Activated T-helper 17 cell treated with anti-CD3 and anti-CD28 coated beads, Interleukin-2, amount 50 U/mL, for 72 hours (primary cell): ENCODE data around the gene SLC51A. TPM values are rescaled to one million over a fixed set of nuclear protein-coding genes. Genes with fewer than 3 reads are reported as not detected.
A peak's percentile ranks its signal among the peaks of the same experiment; 100 is the strongest.

ENCODE experiments used
- ATAC-seq: fragments of 150-1000 bp; cut with Tn5 transposase; replicated peaks from 2 replicates; pipeline ENCODE4 v1.10.0; 2021; ENCODE audit warnings: mild to moderate bottlenecking, moderate library complexity
- H3K27ac Mint-ChIP-seq: one replicate; pipeline ENCODE4 v1.8.0; 2022; ENCODE audit warnings: mixed read lengths
- H3K27me3 Mint-ChIP-seq: one replicate; pipeline ENCODE4 v1.8.0; 2022; ENCODE audit warnings: mixed read lengths
- H3K36me3 Mint-ChIP-seq: one replicate; pipeline ENCODE4 v1.8.0; 2022; ENCODE audit warnings: low read depth, mild to moderate bottlenecking, mixed read lengths
- H3K4me1 Mint-ChIP-seq: one replicate; pipeline ENCODE4 v1.8.0; 2022; ENCODE audit warnings: mixed read lengths
- H3K4me3 Mint-ChIP-seq: one replicate; pipeline ENCODE4 v1.8.0; 2022; ENCODE audit warnings: mild to moderate bottlenecking, mixed read lengths
- H3K9me3 Mint-ChIP-seq: one replicate; pipeline ENCODE4 v1.8.0; 2022; ENCODE audit warnings: mixed read lengths
- total RNA-seq, 2 donors: library from RNA; stranded (reverse); gene quantifications; one replicate each; pipeline ENCODE4 v1.2.3, GENCODE V29; 2022

Gene SLC51A
- total RNA-seq, 2 donors from 2014 or later: not detected

- ATAC-seq: no peak
- peaks cover 11% of the 10 kb centered on the region for H3K4me1 Mint-ChIP-seq
- H3K27ac Mint-ChIP-seq: peak overlapping the region; percentile 78
- no peaks in the 10 kb centered on the region for H3K27me3 Mint-ChIP-seq
- peak overlapping the region; percentile 80 for H3K4me3 Mint-ChIP-seq
- no peaks in the 10 kb centered on the region for H3K9me3 Mint-ChIP-seq
- no peaks in the 10 kb centered on the region for H3K36me3 Mint-ChIP-seq
Observed at GRCh38 chr3:196217307-196218154, 1.2 kb downstream of the SLC51A start.

- Mint-ChIP-seq H3K9me3 (no peaks in the 10 kb centered on the region), H3K4me3 (peak overlapping the region; percentile 80), H3K27ac (no peak overlapping the region), H3K36me3 (no peaks in the 10 kb centered on the region), H3K27me3 (no peaks in the 10 kb centered on the region), H3K4me1 (peaks cover 11% of the 10 kb centered on the region)
- ATAC-seq: no peak
Observed at GRCh38 chr3:196218155-196218712, 1.9 kb downstream of the SLC51A start.

- no peaks in the 10 kb centered on the region for H3K9me3 Mint-ChIP-seq
- H3K4me3 Mint-ChIP-seq: peak overlapping the region; percentile 80
- no peaks in the 10 kb centered on the region for H3K36me3 Mint-ChIP-seq
- peak overlapping the region; percentile 88 for H3K27ac Mint-ChIP-seq
- no peaks in the 10 kb centered on the region for H3K27me3 Mint-ChIP-seq
- ATAC-seq: peak; percentile 97
- H3K4me1 Mint-ChIP-seq: peaks cover 11% of the 10 kb centered on the region
Observed at GRCh38 chr3:196219194-196219969, 3.0 kb downstream of the SLC51A start.

- peaks cover 11% of the 10 kb centered on the region for H3K4me1 Mint-ChIP-seq
- H3K36me3 Mint-ChIP-seq: no peaks in the 10 kb centered on the region
- no peak for ATAC-seq
- peak overlapping the region; percentile 88 for H3K27ac Mint-ChIP-seq
- no peaks in the 10 kb centered on the region for H3K27me3 Mint-ChIP-seq
- peak overlapping the region; percentile 80 for H3K4me3 Mint-ChIP-seq
- no peaks in the 10 kb centered on the region for H3K9me3 Mint-ChIP-seq
Observed at GRCh38 chr3:196219970-196220311, 3.6 kb downstream of the SLC51A start.

- H3K27ac Mint-ChIP-seq: peak overlapping the region; percentile 88
- H3K27me3 Mint-ChIP-seq: no peaks in the 10 kb centered on the region
- H3K36me3 Mint-ChIP-seq: no peaks in the 10 kb centered on the region
- H3K9me3 Mint-ChIP-seq: no peaks in the 10 kb centered on the region
- ATAC-seq: no peak
- H3K4me3 Mint-ChIP-seq: no peak overlapping the region
- peaks cover 11% of the 10 kb centered on the region for H3K4me1 Mint-ChIP-seq
Observed at GRCh38 chr3:196220587-196220986, 4.3 kb downstream of the SLC51A start.

GRCh38 chr3:196220991-196221390, 4.7 kb downstream of the SLC51A start:
- no peak overlapping the region for H3K27ac Mint-ChIP-seq
- H3K9me3 Mint-ChIP-seq: no peaks in the 10 kb centered on the region
- ATAC-seq: no peak

GRCh38 chr3:196222876-196223595, 6.7 kb downstream of the SLC51A start:
- Mint-ChIP-seq H3K4me1 (peaks cover 7% of the 10 kb centered on the region), H3K4me3 (no peak overlapping the region), H3K36me3 (no peaks in the 10 kb centered on the region)

More at GRCh38 chr3:196220991-196221390, 4.7 kb downstream of the SLC51A start:
- H3K27me3 Mint-ChIP-seq: no peaks in the 10 kb centered on the region
- H3K4me3 Mint-ChIP-seq: no peak overlapping the region
- H3K36me3 Mint-ChIP-seq: no peaks in the 10 kb centered on the region
- H3K4me1 Mint-ChIP-seq: peaks cover 11% of the 10 kb centered on the region

GRCh38 chr3:196225086-196225485, 8.8 kb downstream of the SLC51A start:
- Mint-ChIP-seq H3K27me3 (no peaks in the 10 kb centered on the region), H3K36me3 (no peaks in the 10 kb centered on the region), H3K4me1 (no peaks in the 10 kb centered on the region), H3K9me3 (no peaks in the 10 kb centered on the region), H3K27ac (no peak overlapping the region), H3K4me3 (no peak overlapping the region)
- ATAC-seq: no peak

More at GRCh38 chr3:196222876-196223595, 6.7 kb downstream of the SLC51A start:
- no peaks in the 10 kb centered on the region for H3K27me3 Mint-ChIP-seq
- no peak overlapping the region for H3K27ac Mint-ChIP-seq
- no peak for ATAC-seq
- no peaks in the 10 kb centered on the region for H3K9me3 Mint-ChIP-seq

- ATAC-seq: no peak
- Mint-ChIP-seq H3K4me1 (no peaks in the 10 kb centered on the region), H3K27ac (no peak overlapping the region)
Observed at GRCh38 chr3:196225763-196226364, 9.5 kb downstream of the SLC51A start.

GRCh38 chr3:196227121-196227561, 10.8 kb downstream of the SLC51A start:
- no peaks in the 10 kb centered on the region for H3K4me1 Mint-ChIP-seq
- H3K27ac Mint-ChIP-seq: no peak overlapping the region
- no peak for ATAC-seq

More at GRCh38 chr3:196225763-196226364, 9.5 kb downstream of the SLC51A start:
- Mint-ChIP-seq H3K9me3 (no peaks in the 10 kb centered on the region), H3K36me3 (no peaks in the 10 kb centered on the region), H3K4me3 (no peak overlapping the region), H3K27me3 (no peaks in the 10 kb centered on the region)

GRCh38 chr3:196227629-196228493, 11.5 kb downstream of the SLC51A start:
- ATAC-seq: no peak
- no peaks in the 10 kb centered on the region for H3K9me3 Mint-ChIP-seq
- H3K4me1 Mint-ChIP-seq: peaks cover 7% of the 10 kb centered on the region
- no peak overlapping the region for H3K4me3 Mint-ChIP-seq
- H3K27me3 Mint-ChIP-seq: no peaks in the 10 kb centered on the region
- H3K36me3 Mint-ChIP-seq: no peaks in the 10 kb centered on the region
- H3K27ac Mint-ChIP-seq: no peak overlapping the region

More at GRCh38 chr3:196227121-196227561, 10.8 kb downstream of the SLC51A start:
- Mint-ChIP-seq H3K27me3 (no peaks in the 10 kb centered on the region), H3K4me3 (no peak overlapping the region), H3K36me3 (no peaks in the 10 kb centered on the region), H3K9me3 (no peaks in the 10 kb centered on the region)

GRCh38 chr3:196232154-196232881, 16.0 kb downstream of the SLC51A start:
- peak; percentile 77 for ATAC-seq
- Mint-ChIP-seq H3K27me3 (no peaks in the 10 kb centered on the region), H3K27ac (peak overlapping the region; percentile 44)

More at GRCh38 chr3:196232154-196232881, 16.0 kb downstream of the SLC51A start:
- peaks cover 19% of the 10 kb centered on the region for H3K4me1 Mint-ChIP-seq
- H3K36me3 Mint-ChIP-seq: peaks cover 33% of the 10 kb centered on the region
- peak overlapping the region; percentile 17 for H3K4me3 Mint-ChIP-seq
- no peaks in the 10 kb centered on the region for H3K9me3 Mint-ChIP-seq
